ENCODE measurements around the gene KSR1.
"Not testable (repeated sequence)": the region's sequence is repeated elsewhere in the genome, so short reads cannot be mapped to it uniquely, and the experiment has no call there.

DNA sequence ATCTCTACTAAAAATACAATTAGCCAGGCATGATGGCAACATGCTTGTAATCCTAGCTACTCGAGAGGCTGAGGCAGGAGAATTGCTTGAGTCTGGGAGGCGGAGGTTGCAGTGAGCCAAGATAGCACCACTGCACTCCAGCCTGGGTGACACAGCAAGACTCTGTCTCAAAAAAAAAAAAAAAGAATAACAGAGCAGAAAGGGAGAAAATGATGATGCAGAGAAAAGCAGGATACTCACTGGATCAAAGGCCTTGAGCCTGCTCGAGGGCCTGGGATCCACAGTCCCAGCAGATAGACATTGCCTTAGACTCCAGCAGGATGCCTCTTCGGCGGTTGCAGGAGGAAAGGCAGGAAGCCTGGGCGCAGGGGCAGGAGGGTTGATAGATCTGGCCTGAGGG lies 7.7 kb upstream of the KSR1 start:
- TF ChIP-seq, protein P1, sequence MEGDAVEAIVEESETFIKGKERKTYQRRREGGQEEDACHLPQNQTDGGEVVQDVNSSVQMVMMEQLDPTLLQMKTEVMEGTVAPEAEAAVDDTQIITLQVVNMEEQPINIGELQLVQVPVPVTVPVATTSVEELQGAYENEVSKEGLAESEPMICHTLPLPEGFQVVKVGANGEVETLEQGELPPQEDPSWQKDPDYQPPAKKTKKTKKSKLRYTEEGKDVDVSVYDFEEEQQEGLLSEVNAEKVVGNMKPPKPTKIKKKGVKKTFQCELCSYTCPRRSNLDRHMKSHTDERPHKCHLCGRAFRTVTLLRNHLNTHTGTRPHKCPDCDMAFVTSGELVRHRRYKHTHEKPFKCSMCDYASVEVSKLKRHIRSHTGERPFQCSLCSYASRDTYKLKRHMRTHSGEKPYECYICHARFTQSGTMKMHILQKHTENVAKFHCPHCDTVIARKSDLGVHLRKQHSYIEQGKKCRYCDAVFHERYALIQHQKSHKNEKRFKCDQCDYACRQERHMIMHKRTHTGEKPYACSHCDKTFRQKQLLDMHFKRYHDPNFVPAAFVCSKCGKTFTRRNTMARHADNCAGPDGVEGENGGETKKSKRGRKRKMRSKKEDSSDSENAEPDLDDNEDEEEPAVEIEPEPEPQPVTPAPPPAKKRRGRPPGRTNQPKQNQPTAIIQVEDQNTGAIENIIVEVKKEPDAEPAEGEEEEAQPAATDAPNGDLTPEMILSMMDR (IDR thresholded peaks at IDR 0.05) = not testable (repeated sequence)
- TF ChIP-seq POLR2A (IDR thresholded peaks at IDR 0.05) = not testable (repeated sequence)

Data from Peyer's patch (tissue), 4 donors.